HG02588 (cell line): ENCODE measurements around the gene DOHH.

ENCODE experiments used
- ATAC-seq: cut with Tn5 transposase; IDR thresholded peaks from one replicate; pipeline ENCODE4 v1.9.1; 2021; ENCODE audit warnings: mild to moderate bottlenecking, moderate library complexity; ENCODE audit not compliant: unreplicated experiment

Gene DOHH

DNA sequence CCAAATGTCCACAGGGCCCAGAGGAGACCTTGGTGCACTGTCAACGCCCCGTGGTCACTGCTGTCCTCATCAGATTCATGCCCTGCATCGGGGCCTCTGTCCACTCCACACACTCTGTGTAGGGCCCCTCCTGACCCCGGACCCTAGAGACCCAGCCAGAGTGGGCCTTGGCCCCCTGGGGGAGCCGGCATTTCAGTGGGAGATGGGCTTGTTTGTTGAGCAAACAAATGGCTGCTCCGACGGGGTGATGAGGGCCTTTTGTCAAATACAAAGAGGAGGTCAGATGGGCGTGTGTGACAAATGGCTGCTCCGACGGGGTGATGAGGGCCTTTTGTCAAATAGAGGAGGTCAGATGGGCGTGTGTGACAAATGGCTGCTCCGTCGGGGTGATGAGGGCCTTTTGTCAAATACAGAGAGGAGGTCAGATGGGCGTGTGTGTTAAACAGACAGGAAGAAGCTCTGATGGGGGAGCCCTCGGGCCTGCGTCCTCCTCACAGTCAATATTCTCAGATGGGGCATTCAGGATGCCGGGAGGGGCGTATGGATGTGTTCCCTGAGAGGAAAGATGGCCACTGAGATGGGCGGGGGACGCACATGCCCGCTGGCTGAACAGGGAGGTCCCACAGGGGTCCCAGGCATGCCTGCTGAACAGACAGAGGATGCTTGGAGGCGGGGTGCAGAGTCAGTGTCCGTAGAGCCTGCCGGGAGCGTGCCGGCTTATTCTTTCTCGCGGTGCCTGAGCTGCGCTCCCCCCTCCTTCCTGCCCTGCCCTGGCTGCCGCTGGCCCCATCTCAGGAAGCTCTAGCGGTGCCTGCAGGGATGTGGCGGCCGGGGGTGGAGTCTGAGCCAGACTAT is 56.4 kb downstream of the DOHH start:
- ATAC-seq = no peak

DNA sequence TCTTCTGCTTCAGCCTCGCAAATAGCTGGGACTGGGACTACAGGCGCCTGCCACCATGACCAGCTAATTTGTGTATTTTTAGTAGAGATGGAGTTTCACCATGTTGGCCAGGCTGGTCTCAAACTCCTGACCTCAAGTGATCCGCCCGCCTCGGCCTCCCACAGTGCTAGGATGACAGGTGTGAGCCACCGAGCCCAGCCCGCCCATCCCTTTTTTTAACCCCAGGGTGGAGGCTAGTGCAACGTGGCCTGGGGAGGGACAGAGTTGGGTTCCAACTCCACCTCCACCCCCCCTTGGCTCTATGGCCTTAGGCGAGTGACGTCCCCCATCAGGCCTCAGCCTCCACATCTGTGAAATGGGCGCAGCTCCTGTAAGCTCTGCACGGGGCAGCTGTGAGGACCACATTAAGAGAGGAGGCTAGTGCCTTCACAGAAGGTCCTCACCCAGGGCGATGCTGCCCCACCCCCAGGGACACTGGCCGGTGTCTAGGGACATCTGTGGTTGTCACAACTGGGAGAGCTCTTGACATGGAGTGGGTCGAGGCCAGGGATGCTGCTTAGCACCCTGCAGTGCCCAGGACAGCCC is 57.9 kb downstream of the DOHH start:
- ATAC-seq = no peak

DNA sequence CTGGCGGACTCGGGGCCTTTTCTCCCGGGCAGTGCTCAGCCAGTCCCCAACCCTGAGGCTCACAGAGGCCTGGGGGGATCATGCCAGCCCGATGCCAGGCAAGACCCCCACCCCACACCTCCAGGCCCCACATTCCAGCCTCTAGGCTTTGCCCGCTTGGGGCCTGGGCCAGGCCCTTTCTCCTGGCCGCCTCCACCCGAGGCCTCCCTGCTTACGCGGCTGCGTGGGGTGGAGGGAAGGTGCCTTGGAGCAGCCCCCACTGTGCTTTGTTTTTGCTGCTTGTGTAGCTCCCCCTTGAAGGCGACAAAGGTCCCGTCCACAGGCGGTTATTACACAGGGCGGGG is 58.5 kb downstream of the DOHH start:
- ATAC-seq = no peak

- no peak for ATAC-seq
Observed at GRCh38 chr19:3441089-3441985, 59.1 kb downstream of the DOHH start.
